OCI-LY1 (cell line): ENCODE measurements around the gene CACNA1C.

Experiments used
- CTCF ChIP-seq: fragments of 200-600 bp; sonication (generic), shearing (Covaris generic); IDR thresholded peaks from 2 replicates; pipeline ENCODE4 v1.5.1; 2017; ENCODE audit warnings: mild to moderate bottlenecking, antibody characterized with exemption, low read length, moderate library complexity, mixed read lengths
- EZH2 ChIP-seq: fragments of 200-600 bp; sonication (generic), shearing (Covaris generic); IDR thresholded peaks from 2 replicates; pipeline ENCODE4 v1.8.0; 2017; ENCODE audit warnings: borderline replicate concordance, mixed run types, mild to moderate bottlenecking, antibody characterized with exemption, low read length, moderate library complexity, mixed read lengths

GRCh38 chr12:2681450-2682205, 628.8 kb downstream of the CACNA1C start:
- TF ChIP-seq CTCF (no peak), EZH2 (no peak)
